Skeletal muscle cell (primary cell): Measurements from ENCODE around the gene ABCA4.

Experiments
- DNase-seq: peaks from one replicate; pipeline ENCODE4 v3.0.0-alpha.2; 2010; ENCODE audit warnings: low read depth
- H3K4me3 ChIP-seq: 2 replicates; pipeline ENCODE4 v1.5.1; 2011; ENCODE audit warnings: low read depth, mild to moderate bottlenecking, control low read depth, low read length, moderate library complexity

The ABCA4 gene

GRCh38 chr1:94020764-94021579, 100.0 kb downstream of the ABCA4 start:
- DNase-seq = peak; percentile 90
- H3K4me3 ChIP-seq = no peak overlapping the region

DNA sequence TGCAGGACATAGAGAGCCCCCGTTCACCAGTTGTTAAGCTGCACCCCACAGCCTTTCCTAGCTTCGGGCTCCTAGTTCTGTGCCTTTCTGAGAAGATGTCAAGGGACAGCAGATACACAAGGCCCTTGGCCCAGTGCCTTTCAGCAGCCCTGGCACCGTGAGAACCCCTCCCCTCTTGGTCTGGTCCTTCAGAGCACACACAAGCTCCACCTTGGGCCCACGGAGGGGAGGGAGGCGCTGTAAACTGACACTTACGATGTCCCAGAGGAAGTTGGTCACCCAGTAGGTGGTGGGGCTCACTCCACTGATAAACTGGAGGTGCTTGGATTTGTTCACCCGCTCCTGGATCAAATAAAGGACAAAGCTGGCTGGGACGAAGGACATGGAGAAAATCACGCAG, 101.6 kb downstream of the ABCA4 start:
- no peak overlapping the region for H3K4me3 ChIP-seq
- DNase-seq = no peak

DNA sequence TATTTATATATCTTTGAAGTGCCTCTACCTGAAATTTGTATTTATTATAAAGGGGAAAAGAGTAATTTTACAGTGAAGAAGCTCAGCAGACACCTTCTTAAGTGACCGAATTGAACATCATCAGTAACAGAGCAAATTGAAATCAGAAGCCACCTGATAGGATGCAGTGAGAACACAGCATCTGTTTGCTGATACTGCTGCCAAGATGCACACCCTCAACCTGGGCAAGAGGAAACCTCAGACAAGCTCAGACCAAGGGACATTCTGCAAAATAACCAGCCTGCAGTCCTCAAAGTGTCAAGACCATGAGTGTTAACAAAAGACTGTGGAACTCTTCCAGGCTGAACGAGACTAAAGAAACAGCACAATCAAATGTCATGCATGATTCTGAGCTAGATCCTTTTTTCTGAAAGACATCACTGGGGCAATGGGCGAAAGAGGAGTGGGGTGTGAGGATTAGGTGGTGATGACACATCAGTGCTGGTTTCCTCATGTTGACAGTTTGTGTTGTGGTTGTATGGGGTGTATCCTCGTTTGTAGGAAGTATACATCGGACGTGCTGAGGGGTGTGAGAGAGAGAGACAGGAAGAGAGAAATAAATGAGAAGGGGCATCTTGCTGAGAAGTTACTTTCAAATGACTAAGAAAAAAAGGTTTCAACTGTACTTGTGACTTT, 103.7 kb downstream of the ABCA4 start:
- no peak overlapping the region for H3K4me3 ChIP-seq
- DNase-seq = no peak

GRCh38 chr1:94015489-94015817, 105.5 kb downstream of the ABCA4 start:
- no peak for DNase-seq
- H3K4me3 ChIP-seq = no peak overlapping the region

DNA sequence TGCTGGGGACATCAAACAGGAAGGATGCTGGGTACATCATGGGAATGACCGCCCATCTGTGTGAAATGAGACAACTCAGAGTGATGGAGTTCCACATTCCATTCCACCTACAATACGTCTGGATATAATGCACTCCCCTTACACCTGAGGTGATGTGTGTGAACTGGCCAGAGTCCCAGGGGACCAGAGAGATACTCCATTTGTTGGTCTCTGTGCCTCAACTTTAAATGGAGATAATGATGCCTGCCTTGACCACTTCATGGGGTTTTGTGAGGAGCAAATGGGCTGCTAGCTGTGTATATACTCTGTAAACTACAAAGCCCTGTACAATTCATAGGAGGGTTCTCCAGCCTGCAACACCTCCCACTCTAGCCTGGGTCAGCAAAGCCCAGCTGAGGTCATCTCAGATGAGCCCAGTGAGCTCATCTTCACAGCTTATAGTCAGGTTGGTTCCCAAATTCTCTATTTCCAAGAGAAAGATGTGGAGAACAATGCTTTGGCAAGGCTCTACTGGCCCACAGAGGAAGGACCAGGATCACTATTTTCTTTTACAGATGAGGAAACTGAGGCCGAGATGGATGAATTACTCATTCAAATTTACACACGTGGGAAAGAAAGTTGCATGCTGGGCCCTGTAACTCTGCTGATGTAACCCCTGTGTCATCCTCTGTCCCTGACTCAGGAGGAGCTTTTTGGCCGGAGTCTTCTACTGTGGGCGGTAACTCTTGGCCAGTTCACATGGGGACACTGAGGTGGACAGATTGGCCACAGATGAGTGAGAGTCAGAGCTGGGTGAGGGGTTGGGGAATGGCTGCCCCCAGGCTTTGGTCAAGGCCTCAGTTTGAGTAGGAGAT, 106.1 kb downstream of the ABCA4 start:
- no peak overlapping the region for H3K4me3 ChIP-seq
- DNase-seq = no peak

DNA sequence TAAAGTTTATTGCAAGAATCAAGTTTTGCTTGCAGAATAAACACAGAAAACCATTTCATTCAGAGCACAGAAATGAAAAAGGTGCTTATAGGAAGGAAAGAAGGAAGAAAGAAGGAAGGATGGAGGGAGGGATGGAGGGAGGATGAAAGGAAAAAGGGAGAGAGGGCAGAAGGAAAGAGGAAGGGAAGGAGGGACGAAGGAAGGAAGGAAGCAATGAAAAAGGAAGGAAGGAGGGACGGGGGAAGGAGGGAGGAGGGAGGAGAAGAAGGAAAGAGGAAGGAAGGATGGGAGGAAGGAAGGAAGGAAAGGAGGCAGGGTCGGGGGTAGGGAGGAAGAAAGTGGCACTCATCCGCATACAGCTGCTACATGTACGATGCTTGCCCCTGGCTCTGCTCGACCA, 106.9 kb downstream of the ABCA4 start:
- DNase-seq = no peak
- H3K4me3 ChIP-seq = no peak overlapping the region

DNA sequence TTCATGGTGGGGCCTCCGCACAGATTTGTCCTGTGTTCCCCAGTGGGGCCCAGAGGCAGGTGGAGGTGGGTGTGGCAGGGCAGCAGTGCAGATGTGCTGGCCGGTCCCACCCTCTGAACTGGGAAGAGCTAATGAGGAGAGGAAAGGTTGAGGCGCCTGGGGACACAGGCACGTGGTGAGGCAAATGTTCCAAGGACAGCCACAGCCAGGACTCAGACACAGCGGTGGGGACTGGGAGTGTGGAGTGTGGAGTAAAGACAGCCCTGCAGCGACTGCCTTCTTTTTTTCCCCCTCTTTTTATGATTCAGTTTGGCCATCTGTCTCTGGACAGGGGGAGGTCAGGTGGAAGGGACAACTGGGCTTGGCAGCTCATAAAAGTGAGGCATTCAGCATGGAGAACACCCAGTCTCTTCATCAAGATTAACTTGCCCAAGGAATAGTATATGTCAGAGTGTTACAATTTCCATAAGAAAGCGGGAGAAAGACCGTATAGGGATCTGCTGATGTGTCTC, 107.5 kb downstream of the ABCA4 start:
- no peak for DNase-seq
- H3K4me3 ChIP-seq = no peak overlapping the region

DNA sequence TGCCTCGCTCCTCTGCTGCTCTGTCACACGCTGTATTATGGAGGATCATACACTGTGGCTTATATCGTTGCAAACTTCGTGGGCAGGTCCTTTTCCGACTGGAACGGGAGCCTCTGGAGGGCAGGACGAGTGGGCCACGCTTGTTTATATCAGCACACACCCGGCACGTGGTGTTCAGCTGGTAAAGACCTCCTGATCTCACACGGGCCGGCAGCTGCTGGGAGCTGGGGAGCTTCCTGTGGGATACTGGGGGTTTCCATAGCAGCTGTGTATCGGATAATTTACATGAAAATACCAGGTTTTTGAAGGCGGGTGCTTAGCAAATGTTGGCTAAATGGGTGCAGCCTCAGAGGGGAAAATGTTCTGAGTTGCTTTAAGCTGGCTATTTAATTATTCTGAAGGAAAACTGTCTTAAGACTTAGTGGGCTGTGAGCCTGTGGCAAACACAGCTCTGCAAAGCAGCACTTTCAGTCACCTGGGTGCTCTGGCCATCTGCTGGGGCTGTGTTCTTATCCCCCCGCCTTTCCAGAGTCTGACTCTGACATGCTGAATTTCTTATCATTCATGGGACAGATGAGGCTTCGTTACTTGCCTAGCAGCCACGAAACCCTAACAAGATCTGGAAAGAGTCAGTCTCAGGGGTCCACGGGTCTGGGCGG, 108.1 kb downstream of the ABCA4 start:
- no peak for DNase-seq
- H3K4me3 ChIP-seq = no peak overlapping the region

- DNase-seq = no peak
- H3K4me3 ChIP-seq = no peak overlapping the region
These were observed 109.0 kb downstream of the ABCA4 start for GRCh38 chr1:94011709-94012595.

GRCh38 chr1:94011129-94011528, 109.8 kb downstream of the ABCA4 start:
- DNase-seq = no peak
- no peak overlapping the region for H3K4me3 ChIP-seq

DNA sequence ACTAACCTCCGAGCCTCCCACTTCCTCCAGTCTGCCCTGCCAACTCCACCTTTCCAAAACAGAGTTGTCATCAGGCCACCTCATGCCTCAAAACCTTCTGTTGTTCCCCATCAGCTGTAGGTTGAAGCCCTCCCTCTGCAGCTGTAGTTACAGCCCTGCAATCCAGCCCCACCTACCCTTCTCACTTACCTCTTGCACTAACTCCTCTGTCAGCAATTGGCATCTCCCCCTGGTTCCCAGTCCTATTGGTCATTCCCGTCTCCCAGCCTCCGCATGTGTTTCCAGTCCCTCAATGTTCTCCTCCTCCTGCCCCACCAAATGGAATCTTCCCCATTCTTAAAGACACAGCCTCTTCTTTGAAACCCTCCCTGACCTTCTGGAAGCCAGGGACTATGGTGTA, 111.6 kb downstream of the ABCA4 start:
- no peak for DNase-seq
- H3K4me3 ChIP-seq = no peak overlapping the region

DNA sequence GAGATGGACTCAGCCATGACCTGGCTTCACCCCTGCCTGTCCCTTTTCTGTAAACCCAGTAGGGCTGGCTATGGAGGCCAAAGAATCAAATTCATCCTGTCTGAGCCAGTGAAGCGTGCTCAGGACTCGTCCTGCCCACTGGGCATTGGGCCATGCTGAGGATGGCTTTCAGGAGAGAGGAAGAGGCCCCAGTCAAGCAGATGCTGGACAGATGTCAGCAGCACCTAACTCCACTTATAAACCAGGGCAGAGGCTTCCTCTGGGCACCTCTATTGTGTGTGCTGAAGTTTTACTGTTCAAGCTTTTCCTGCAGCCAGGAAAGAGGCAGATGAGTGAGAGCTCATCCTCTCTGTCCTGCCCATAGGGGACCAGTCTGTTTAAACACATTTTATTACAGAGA, 114.3 kb downstream of the ABCA4 start:
- DNase-seq = no peak

DNA sequence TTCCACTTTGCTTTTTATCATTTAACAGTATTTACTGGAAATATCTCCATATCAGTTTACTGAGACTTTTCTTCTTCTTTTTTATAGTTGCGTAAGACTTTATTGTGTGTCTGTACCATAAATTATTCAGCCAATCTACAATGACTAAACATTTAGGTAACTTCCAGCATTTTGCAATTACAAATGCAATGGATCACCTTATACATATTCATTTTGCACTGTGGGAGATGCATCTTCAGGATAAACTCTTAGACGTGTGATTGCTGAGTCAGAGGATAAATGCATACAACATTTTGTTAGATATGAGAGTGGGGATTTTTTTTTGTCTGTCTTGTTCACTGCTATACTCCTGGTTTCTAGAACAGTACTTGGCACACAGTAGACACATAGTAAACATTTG, 116.0 kb downstream of the ABCA4 start:
- peak; percentile 60 for DNase-seq
- no peak overlapping the region for H3K4me3 ChIP-seq

More for the DNA sequence above, 114.3 kb downstream of the ABCA4 start:
- H3K4me3 ChIP-seq = no peak overlapping the region

GRCh38 chr1:94002046-94002787, 118.7 kb downstream of the ABCA4 start:
- no peak for DNase-seq
- no peak overlapping the region for H3K4me3 ChIP-seq

GRCh38 chr1:94001397-94002045, 119.4 kb downstream of the ABCA4 start:
- H3K4me3 ChIP-seq = no peak overlapping the region
- DNase-seq = no peak

- no peak for DNase-seq
- no peak overlapping the region for H3K4me3 ChIP-seq
These were observed 120.3 kb downstream of the ABCA4 start for GRCh38 chr1:94000510-94001282.
